SK-N-SH (cell line): ENCODE data around the gene MACROD2. TPM values are rescaled to one million over a fixed set of nuclear protein-coding genes. Genes with fewer than 3 reads are reported as not detected.

ENCODE experiments used
- CTCF ChIA-PET: fragments of 300-600, 350-600 bp; formaldehyde crosslinking; extraction: SDS; loops from one replicate; lab custom pipeline; 2021; lab: Yijun Ruan, JAX
- POLR2A ChIA-PET: fragments of 350-600 bp; sonication (Branson Sonifier 250); formaldehyde crosslinking; extraction: SDS; loops from one replicate; lab custom pipeline; 2020; ENCODE audit warnings: antibody characterized with exemption, inconsistent platforms; lab: Yijun Ruan, JAX
- DNase-seq: peaks from one replicate; pipeline ENCODE4 v3.0.0; 2012
- H2AFZ ChIP-seq: fragments of 200-600 bp; sonication (generic); 2 replicates; pipeline ENCODE4 v1.8.1; 2016; ENCODE audit warnings: antibody characterized with exemption, mild to moderate bottlenecking, low read depth
- H3F3A ChIP-seq: fragments of 200-600 bp; sonication (generic); replicated peaks from 2 replicates; pipeline ENCODE3; 2016; ENCODE audit warnings: antibody characterized with exemption, mild to moderate bottlenecking; ENCODE audit not compliant: insufficient read depth
- H3K27ac ChIP-seq, 2 experiments: fragments of 200-500 bp in 1 of 2; fragments of 200-600 bp in 1 of 2; sonication (Bioruptor generic) in 1 of 2; sonication (generic), shearing (Covaris generic) in 1 of 2; 2 replicates each; pipeline versions ENCODE4 v1.5.1 to v1.6.1; 2014 to 2016; ENCODE audit warnings: low read depth in 2 of 2, inconsistent platforms in 1 of 2, low read length in 1 of 2, mild to moderate bottlenecking in 1 of 2, mixed read lengths in 1 of 2
- H3K27me3 ChIP-seq: fragments of 200-600 bp; sonication (generic), shearing (Covaris generic); 2 replicates; pipeline ENCODE4 v1.6.1; 2016; ENCODE audit warnings: mixed run types; ENCODE audit not compliant: insufficient read depth
- H3K36me3 ChIP-seq, 2 experiments: fragments of 200-500 bp in 1 of 2; fragments of 200-600 bp in 1 of 2; sonication (Bioruptor generic) in 1 of 2; sonication (generic) in 1 of 2; replicated peaks in 1 of 2; 2 replicates each; pipeline versions ENCODE3 to v1.5.1; 2014 to 2016; ENCODE audit warnings: low read length in 1 of 2, mild to moderate bottlenecking in 1 of 2; ENCODE audit not compliant: insufficient read depth in 2 of 2, control insufficient read depth in 1 of 2
- H3K4me1 ChIP-seq, 2 experiments: fragments of 200-500 bp in 1 of 2; fragments of 200-600 bp in 1 of 2; sonication (Bioruptor generic) in 1 of 2; sonication (generic), shearing (Covaris generic) in 1 of 2; 2 replicates each; pipeline versions ENCODE4 v1.5.1 to v1.6.1; 2014 to 2016; ENCODE audit warnings: low read depth in 1 of 2, low read length in 1 of 2, mixed run types in 1 of 2; ENCODE audit not compliant: insufficient read depth in 2 of 2, control insufficient read depth in 1 of 2
- H3K4me2 ChIP-seq: fragments of 200-600 bp; sonication (generic), shearing (Covaris generic); 2 replicates; pipeline ENCODE4 v1.6.1; 2017; ENCODE audit warnings: mixed run types
- H3K4me3 ChIP-seq, 2 experiments: fragments of 200-500 bp in 1 of 2; fragments of 200-600 bp in 1 of 2; sonication (Bioruptor generic) in 1 of 2; sonication (generic), shearing (Covaris generic) in 1 of 2; 2 replicates each; pipeline versions ENCODE4 v1.5.1 to v1.8.1; 2014 to 2016; ENCODE audit warnings: low read depth in 2 of 2, inconsistent platforms in 1 of 2, low read length in 1 of 2, mild to moderate bottlenecking in 1 of 2, mixed read lengths in 1 of 2, moderate library complexity in 1 of 2
- H3K79me2 ChIP-seq: fragments of 200-600 bp; sonication (generic); 2 replicates; pipeline ENCODE4 v1.8.1; 2017; ENCODE audit warnings: mild to moderate bottlenecking; ENCODE audit not compliant: insufficient read depth
- H3K9ac ChIP-seq: fragments of 200-600 bp; sonication (generic); 2 replicates; pipeline ENCODE4 v1.6.1; 2017; ENCODE audit warnings: mixed run types
- H3K9me2 ChIP-seq: fragments of 200-600 bp; sonication (generic); 2 replicates; pipeline ENCODE4 v1.6.1; 2017; ENCODE audit warnings: mixed run types
- H3K9me3 ChIP-seq: fragments of 200-600 bp; sonication (generic); 2 replicates; pipeline ENCODE4 v1.6.1; 2017; ENCODE audit warnings: mixed run types, mild to moderate bottlenecking, moderate library complexity
- H4K20me1 ChIP-seq: fragments of 200-600 bp; sonication (generic); 2 replicates; pipeline ENCODE4 v1.6.1; 2017; ENCODE audit warnings: mild to moderate bottlenecking, mixed run types; ENCODE audit not compliant: insufficient read depth
- CTCF ChIP-seq: fragments of 200-600 bp; sonication (generic); IDR thresholded peaks from 2 replicates; pipeline ENCODE4 v1.6.1; 2017; ENCODE audit warnings: antibody characterized with exemption, mild to moderate bottlenecking, moderate library complexity
- EZH2phosphoT487 ChIP-seq: fragments of 200-600 bp; sonication (generic); IDR thresholded peaks from 2 replicates; pipeline ENCODE4 v1.6.1; 2017; ENCODE audit warnings: low read depth, mixed run types, mild to moderate bottlenecking, antibody characterized with exemption, moderate library complexity, borderline replicate concordance
- FOSL2 ChIP-seq: IDR thresholded peaks from 2 replicates; pipeline ENCODE4 v1.4.0; 2012; ENCODE audit warnings: low read depth, mild to moderate bottlenecking, moderate library complexity, borderline replicate concordance
- FOXJ3 ChIP-seq: sonication (generic); formaldehyde crosslinking; IDR thresholded peaks from 2 replicates; pipeline ENCODE4 v1.5.1; 2020; ENCODE audit warnings: mild to moderate bottlenecking, missing genetic modification reagents
- GABPA ChIP-seq: IDR thresholded peaks from 2 replicates; pipeline ENCODE4 v1.4.0; 2012; ENCODE audit warnings: low read depth, mild to moderate bottlenecking
- GATA2 ChIP-seq: sonication (generic); formaldehyde crosslinking; IDR thresholded peaks from 2 replicates; pipeline ENCODE4 v1.5.0; 2020; ENCODE audit warnings: mild to moderate bottlenecking, missing genetic modification reagents
- IRF3 ChIP-seq: fragments of 150-350 bp; IDR thresholded peaks from 2 replicates; pipeline ENCODE4 v1.6.1; 2016; ENCODE audit warnings: mild to moderate bottlenecking, low read depth, low read length
- JUND ChIP-seq: IDR thresholded peaks from 2 replicates; pipeline ENCODE4 v1.4.0; 2012
- MEF2A ChIP-seq: IDR thresholded peaks from 2 replicates; pipeline ENCODE4 v1.4.0; 2012; ENCODE audit warnings: low read depth, borderline replicate concordance
- MXI1 ChIP-seq: IDR thresholded peaks from 2 replicates; pipeline ENCODE4 v1.6.1; 2012; ENCODE audit warnings: mild to moderate bottlenecking, low read depth, low read length, improper control_type of control experiment
- NRF1 ChIP-seq: IDR thresholded peaks from 2 replicates; pipeline ENCODE4 v1.6.1; 2012; ENCODE audit warnings: low read depth, mild to moderate bottlenecking, low read length
- POLR2AphosphoS5 ChIP-seq: IDR thresholded peaks from 2 replicates; pipeline ENCODE4 v1.6.1; 2012; ENCODE audit warnings: low read depth, low read length
- RXRA ChIP-seq: IDR thresholded peaks from 2 replicates; pipeline ENCODE4 v1.4.0; 2012; ENCODE audit warnings: low read depth, mild to moderate bottlenecking, borderline replicate concordance
- SMC3 ChIP-seq: IDR thresholded peaks from 2 replicates; pipeline ENCODE4 v1.6.1; 2012; ENCODE audit warnings: low read depth, low read length, improper control_type of control experiment
- USF1 ChIP-seq: IDR thresholded peaks from 2 replicates; pipeline ENCODE4 v1.4.0; 2012; ENCODE audit warnings: low read depth, borderline replicate concordance
- USF2 ChIP-seq: fragments of 150-350 bp; IDR thresholded peaks from 2 replicates; pipeline ENCODE4 v1.6.1; 2017; ENCODE audit warnings: antibody characterized with exemption, low read length, low read depth, borderline replicate concordance
- YY1 ChIP-seq: IDR thresholded peaks from 2 replicates; pipeline ENCODE4 v1.4.0; 2012; ENCODE audit warnings: low read depth, mild to moderate bottlenecking
- polyA plus RNA-seq, 3 experiments: library from polyadenylated mRNA; depleted of rRNA; stranded (reverse); fragments of >200 nt; gene quantifications; 2 replicates each; pipeline ENCODE4 v1.2.3, GENCODE V29; 2012

Gene MACROD2
- polyA plus RNA-seq, 1 of the 3 experiments (the other 2 are of a cell fraction) = 0.33 TPM

- no peak overlapping the region for H3K9ac ChIP-seq
- ChIA-PET POLR2A (no interaction called here), CTCF (interaction anchor here (1.4 kb wide), 1 partner anchor 11 kb away, joined by 3 read pairs; no protein-coding TSS in a partner anchor)
These were observed 778.2 kb downstream of the MACROD2 start for GRCh38 chr20:14773486-14773885.

More at GRCh38 chr20:14773486-14773885, 778.2 kb downstream of the MACROD2 start:
- Histone ChIP-seq H3K36me3 (no peaks in the 10 kb centered on the region), H3K79me2 (no peaks in the 10 kb centered on the region), H3K4me1 (peaks cover 0 to 3% of the 10 kb centered on the region in 2 experiments; a peak in 1 of 4 replicates), H3K27ac (no peak overlapping the region), H3K4me3 (no peak overlapping the region), H3K27me3 (no peaks in the 10 kb centered on the region), H4K20me1 (no peaks in the 10 kb centered on the region), H3K9me3 (no peaks in the 10 kb centered on the region), H3F3A (peaks cover 12% of the 10 kb centered on the region), H3K4me2 (no peak overlapping the region), H3K9me2 (no peaks in the 10 kb centered on the region), H2AFZ (no peak overlapping the region)
- TF ChIP-seq FOXJ3 (CRISPR knock-in tag) (no peak), FOSL2 (no peak), CTCF (no peak), GATA2 (CRISPR knock-in tag) (no peak), YY1 (no peak), USF2 (no peak), MEF2A (no peak), EZH2phosphoT487 (no peak), POLR2AphosphoS5 (no peak), GABPA (no peak), JUND (no peak), SMC3 (no peak), NRF1 (no peak), MXI1 (no peak), USF1 (no peak), RXRA (no peak), IRF3 (no peak)
- DNase-seq = no peak
